SK-N-MC (cell line): ENCODE results near the gene MFAP5.
"Not testable (repeated sequence)": the region's sequence is repeated elsewhere in the genome, so short reads cannot be mapped to it uniquely, and the experiment has no call there.

Experiments
- DNase-seq: peaks from one replicate; pipeline ENCODE4 v3.0.0-alpha.2; 2011; ENCODE audit warnings: low read depth, low spot score
- H3K27ac ChIP-seq: fragments of 200-600 bp; sonication (generic); 2 replicates; pipeline ENCODE4 v1.5.1; 2016; ENCODE audit warnings: mixed run types
- H3K36me3 ChIP-seq: fragments of 200-600 bp; sonication (generic); 2 replicates; pipeline ENCODE4 v1.6.1; 2017; ENCODE audit warnings: antibody characterized with exemption, low read length, mixed read lengths; ENCODE audit not compliant: insufficient read depth
- H3K4me3 ChIP-seq: fragments of 200-600 bp; sonication (generic); 2 replicates; pipeline ENCODE4 v1.5.1; 2016
- H3K9ac ChIP-seq: fragments of 200-600 bp; sonication (generic); 2 replicates; pipeline ENCODE4 v1.8.0; 2017; ENCODE audit warnings: mixed run types, mixed read lengths; ENCODE audit not compliant: insufficient read length
- H3K9me3 ChIP-seq: fragments of 200-600 bp; sonication (generic); 2 replicates; pipeline ENCODE4 v1.6.1; 2017; ENCODE audit warnings: low read depth, mild to moderate bottlenecking, antibody characterized with exemption, low read length, moderate library complexity, mixed read lengths
- EZH2 ChIP-seq: fragments of 200-600 bp; sonication (generic); IDR thresholded peaks from one replicate; pipeline ENCODE4 v1.6.1; 2017; ENCODE audit warnings: antibody characterized with exemption
- FOXP2 ChIP-seq: optimal IDR thresholded peaks from 2 replicates; pipeline ENCODE3; 2011; ENCODE audit warnings: mild to moderate bottlenecking, moderate library complexity; ENCODE audit not compliant: insufficient read depth; ENCODE audit errors: extremely low read length, control extremely low read depth
- POLR2AphosphoS5 ChIP-seq: IDR thresholded peaks from 2 replicates; pipeline ENCODE4 v1.6.1; 2012; ENCODE audit warnings: mild to moderate bottlenecking, low read depth, low read length, borderline replicate concordance

The MFAP5 gene

DNA sequence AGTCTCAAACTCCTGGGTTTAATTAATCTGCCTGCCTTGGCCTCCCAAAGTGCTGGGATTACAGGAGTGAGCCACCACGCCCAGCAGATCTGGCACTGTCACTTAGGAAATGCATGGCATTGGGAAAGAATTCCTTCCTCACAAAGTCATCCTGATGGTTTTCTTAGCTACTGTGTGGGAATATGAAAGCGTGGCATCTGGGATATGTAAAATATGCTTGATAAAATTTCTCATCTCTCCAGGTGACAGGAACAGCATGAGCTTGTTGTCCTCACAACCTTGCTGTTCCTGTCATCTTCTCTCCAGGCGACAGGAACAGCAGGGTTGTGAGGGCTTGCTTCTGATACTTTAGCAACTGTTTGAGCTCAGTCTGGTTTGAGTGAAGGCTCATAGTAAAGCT lies 33.9 kb downstream of the MFAP5 start:
- Histone ChIP-seq H3K27ac (no peak overlapping the region), H3K9ac (no peak overlapping the region), H3K36me3 (no peaks in the 10 kb centered on the region), H3K4me3 (no peak overlapping the region), H3K9me3 (no peaks in the 10 kb centered on the region)
- no peak for DNase-seq
- no peak for TF ChIP-seq POLR2AphosphoS5
- TF ChIP-seq FOXP2, result no peak
- TF ChIP-seq EZH2, result no peak

DNA sequence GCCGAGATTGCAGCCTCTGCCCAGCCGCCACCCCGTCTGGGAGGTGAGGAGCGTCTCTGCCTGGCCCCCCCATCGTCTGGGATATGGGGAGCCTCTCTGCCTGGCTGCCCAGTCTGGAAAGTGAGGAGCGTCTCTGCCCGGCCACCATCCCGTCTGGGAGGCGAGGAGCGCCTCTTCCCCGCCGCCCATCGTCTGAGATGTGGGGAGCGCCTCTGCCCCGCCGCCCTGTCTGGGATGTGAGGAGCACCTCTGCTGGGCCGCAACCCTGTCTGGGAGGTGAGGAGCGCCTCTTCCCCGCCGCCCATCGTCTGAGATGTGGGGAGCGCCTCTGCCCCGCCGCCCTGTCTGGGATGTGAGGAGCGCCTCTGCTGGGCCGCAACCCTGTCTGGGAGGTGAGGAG lies 37.9 kb downstream of the MFAP5 start:
- not testable (repeated sequence) for H3K4me3 ChIP-seq, DNase-seq, H3K36me3 ChIP-seq, H3K27ac ChIP-seq, H3K9ac ChIP-seq, H3K9me3 ChIP-seq

DNA sequence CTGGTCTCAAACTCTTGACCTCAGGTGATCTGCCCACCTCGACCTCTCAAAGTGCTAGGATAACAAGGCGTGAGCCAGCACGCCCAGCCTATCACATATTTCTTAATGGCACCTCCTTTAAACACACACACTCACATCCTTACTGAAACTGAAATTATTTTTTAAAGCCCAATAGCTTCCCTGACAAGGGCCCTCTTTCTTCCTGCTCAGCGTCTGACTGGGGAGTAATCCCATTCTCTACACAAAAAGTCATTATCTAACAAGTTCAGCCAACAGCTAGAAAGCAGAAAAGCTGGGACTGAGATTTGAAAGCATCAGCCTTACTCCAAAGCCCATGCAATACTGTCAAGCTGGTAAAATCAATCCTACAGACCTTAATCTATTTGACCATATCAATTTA lies 40.0 kb downstream of the MFAP5 start:
- TF ChIP-seq POLR2AphosphoS5 (no peak), EZH2 (no peak), FOXP2 (no peak)
- Histone ChIP-seq H3K27ac (no peak overlapping the region), H3K9me3 (no peaks in the 10 kb centered on the region), H3K4me3 (no peak overlapping the region), H3K36me3 (no peaks in the 10 kb centered on the region), H3K9ac (no peak overlapping the region)
- no peak for DNase-seq

GRCh38 chr12:8615206-8615605 lies 47.4 kb downstream of the MFAP5 start:
- H3K9ac ChIP-seq, result no peak overlapping the region
- no peaks in the 10 kb centered on the region for H3K36me3 ChIP-seq
- H3K9me3 ChIP-seq, result no peaks in the 10 kb centered on the region
- H3K27ac ChIP-seq, result no peak overlapping the region
- no peak for DNase-seq
- no peak overlapping the region for H3K4me3 ChIP-seq
- TF ChIP-seq POLR2AphosphoS5, result no peak
- no peak for TF ChIP-seq FOXP2
- TF ChIP-seq EZH2, result no peak

DNA sequence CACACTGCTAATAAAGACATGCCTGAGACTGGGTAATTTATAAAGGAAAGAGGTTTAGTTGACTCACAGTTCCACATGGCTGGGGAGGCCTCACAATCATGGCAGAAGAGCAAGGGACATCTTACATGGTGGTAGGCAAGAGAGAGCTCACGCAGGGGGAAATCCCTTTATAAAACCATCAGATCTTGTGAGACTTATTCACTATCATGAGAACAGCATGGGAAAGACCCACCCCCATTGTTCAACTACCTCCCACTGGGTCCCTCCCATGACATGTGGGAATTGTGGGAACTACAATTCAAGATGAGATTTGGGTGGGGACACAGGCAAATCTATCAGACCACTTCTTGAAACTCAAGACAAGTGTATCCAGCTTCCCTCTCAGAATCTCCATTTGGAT lies 48.7 kb downstream of the MFAP5 start:
- H3K9ac ChIP-seq, DNase-seq, H3K9me3 ChIP-seq, H3K36me3 ChIP-seq, H3K27ac ChIP-seq, H3K4me3 ChIP-seq: not testable (repeated sequence)

- Histone ChIP-seq H3K27ac (no peak within 1 kb of the TSS), H3K9me3 (no peaks in the 10 kb centered on the region), H3K9ac (no peak within 1 kb of the TSS), H3K36me3 (no peaks in the 10 kb centered on the region), H3K4me3 (no peak within 1 kb of the TSS)
- no peak for DNase-seq
- TF ChIP-seq EZH2 (no peak), POLR2AphosphoS5 (no peak), FOXP2 (no peak)
Measured at GRCh38 chr12:8612629-8613028, 50.0 kb downstream of the MFAP5 start, which contains the start of gene AICDA. TSS of gene AICDA (minus strand) at chr12:8612859. CDS start at chr12:8612767, 92 bp downstream.

DNA sequence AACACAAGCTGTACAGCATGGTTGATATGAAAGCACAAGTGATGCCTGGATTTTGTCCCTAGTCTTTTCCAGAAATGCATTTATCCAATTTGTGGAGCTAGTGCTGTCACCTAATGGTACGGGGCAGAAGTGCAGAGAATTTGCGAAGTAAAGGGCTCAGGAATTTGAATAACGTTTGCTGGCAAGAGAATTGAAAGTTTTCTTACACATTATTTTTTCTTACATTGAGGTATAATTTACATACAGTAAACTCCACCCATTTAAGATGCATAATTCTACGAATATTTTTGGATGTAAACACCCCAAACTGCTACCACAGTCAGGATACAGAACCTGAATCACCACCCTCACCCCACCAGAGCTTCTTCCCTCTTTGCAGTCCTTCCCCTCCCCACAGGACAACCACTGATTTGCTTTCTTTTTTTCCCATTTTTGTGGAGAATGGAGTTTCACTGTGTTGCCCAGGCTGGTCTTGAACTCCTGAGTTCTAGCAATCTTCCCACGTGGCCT lies 53.5 kb downstream of the MFAP5 start:
- peak; percentile 37 for DNase-seq
- Histone ChIP-seq H3K27ac (no peak overlapping the region), H3K9ac (no peak overlapping the region), H3K36me3 (no peaks in the 10 kb centered on the region), H3K4me3 (peak overlapping the region; percentile 45), H3K9me3 (no peaks in the 10 kb centered on the region)
- no peak for TF ChIP-seq FOXP2
- TF ChIP-seq POLR2AphosphoS5, result no peak
- no peak for TF ChIP-seq EZH2

DNA sequence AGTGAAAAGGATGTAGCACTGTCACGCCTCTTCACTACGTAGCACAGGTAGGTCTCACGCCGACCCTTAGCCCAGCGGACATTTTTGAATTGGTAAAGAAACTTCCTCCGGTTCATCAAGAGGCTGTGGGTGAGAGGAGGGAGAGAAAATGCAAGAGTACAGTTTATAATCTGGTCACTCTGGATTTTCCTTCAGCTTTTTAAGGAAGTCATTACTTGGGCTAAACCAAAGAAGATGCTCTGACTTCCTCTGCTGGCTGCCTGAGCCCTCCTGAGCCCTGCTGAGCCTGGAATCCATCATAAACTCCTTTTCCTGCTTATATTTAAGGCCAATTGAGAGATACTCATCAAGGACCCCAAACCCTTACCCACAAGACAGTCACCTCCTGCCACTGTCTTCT lies 55.7 kb downstream of the MFAP5 start:
- no peak for DNase-seq

DNA sequence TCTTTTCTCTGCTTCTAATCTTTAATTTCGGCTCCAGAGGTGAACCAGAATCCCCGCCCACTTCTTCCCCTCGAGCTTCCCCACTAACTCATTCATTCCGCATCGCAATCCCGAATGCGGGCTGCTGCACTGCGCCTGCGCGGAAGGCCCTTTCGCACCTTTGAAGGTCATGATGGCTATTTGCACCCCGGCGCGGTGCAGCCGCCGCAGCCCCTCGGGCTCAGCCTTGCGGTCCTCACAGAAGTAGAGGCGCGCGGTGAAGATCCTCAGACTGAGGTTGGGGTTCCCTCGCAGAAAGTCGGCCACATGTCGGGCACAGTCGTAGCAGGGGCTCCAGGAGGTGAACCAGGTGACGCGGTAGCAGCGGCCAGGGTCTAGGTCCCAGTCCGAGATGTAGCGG lies 57.6 kb downstream of the MFAP5 start:
- H3K9me3 ChIP-seq, result no peaks in the 10 kb centered on the region
- DNase-seq, result no peak
- TF ChIP-seq POLR2AphosphoS5, result no peak
- TF ChIP-seq FOXP2, result no peak
- no peak for TF ChIP-seq EZH2
- H3K27ac ChIP-seq, result no peak overlapping the region
- no peak overlapping the region for H3K4me3 ChIP-seq
- no peak overlapping the region for H3K9ac ChIP-seq
- no peaks in the 10 kb centered on the region for H3K36me3 ChIP-seq

More for the DNA sequence above, 55.7 kb downstream of the MFAP5 start:
- Histone ChIP-seq H3K36me3 (no peaks in the 10 kb centered on the region), H3K9me3 (no peaks in the 10 kb centered on the region), H3K4me3 (no peak overlapping the region), H3K9ac (no peak overlapping the region), H3K27ac (no peak overlapping the region)
- TF ChIP-seq POLR2AphosphoS5 (no peak), EZH2 (no peak), FOXP2 (no peak)
